Measurements from ENCODE around the gene SNED1. TPM values are rescaled to one million over a fixed set of nuclear protein-coding genes. Genes with fewer than 3 reads are reported as not detected.

SNED1 gene
- polyA plus RNA-seq, 3 donors, result 0.02 to 3.4 (median 0.12) TPM

DNA sequence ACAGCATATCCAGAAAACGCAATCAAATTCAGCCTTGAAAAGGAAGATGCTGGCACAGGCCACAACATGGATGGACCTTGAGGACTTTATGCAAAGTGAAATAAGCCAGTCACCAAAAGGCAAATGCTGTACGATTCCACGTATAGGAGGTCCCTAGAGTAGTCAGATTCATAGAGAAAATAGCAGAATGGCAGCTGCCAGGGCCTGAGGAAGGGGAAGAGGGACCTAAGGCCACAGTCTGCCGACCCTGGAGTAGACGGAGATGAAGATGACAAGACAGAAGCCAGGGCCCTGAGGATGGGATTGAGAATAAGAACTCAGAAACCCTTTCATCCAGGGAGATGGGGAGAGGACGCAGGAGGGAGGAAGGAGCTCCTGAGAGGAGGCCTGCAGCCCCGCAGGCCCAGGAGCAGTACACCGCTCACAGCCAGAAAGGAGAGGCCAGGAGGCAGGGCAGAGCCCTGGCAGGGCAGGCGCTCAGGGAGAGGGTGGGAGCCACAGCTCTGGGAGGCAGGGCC lies 111.7 kb downstream of the SNED1 start:
- H3K4me3 Mint-ChIP-seq, result no peak overlapping the region

DNA sequence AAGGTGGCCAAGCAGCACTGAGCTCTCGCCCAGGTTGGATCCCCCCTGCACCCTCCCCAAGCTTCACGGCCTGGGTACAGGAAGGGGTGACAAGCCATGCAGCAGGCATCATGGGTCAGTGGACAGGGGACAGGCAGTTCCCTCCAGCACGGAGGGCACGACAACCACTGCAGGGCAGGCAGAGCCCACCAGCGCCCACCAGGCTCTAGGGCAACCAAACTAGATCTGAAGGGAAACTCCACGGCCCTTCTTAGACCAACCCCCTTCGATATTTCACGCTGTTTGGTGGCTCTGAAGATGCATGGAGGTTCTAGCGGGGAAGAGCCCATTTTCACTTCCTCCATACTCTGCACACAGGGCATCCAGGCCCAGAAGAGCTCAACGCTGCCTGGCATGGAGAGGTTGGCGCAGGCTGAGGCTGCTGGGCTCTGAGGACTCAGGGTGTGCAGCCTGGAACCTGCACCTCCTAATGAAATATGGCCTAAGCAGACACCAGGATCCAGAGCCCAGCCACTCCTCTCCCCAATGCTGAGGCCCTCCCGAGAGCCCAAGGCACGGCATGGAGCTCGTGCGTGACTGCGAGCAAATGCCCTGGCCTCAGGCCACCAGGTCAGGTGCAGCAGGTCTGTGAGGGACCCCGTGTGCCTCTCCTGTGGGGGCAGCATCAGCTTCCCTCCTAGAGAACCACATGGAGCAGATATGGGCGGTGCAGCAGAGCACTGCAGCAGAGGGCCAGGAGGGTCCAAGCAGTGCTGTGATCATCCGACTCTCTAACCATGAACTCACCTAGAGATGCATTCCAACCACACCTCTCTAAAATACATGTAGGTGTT lies 112.4 kb downstream of the SNED1 start:
- Histone ChIP-seq H3K79me2 (ENCODE audit: insufficient read depth, low read length) (no peaks in the 10 kb centered on the region), H3K4me2 (replicated peaks; ENCODE audit: extremely low read depth, low read length, poor library complexity, severe bottlenecking) (no peak overlapping the region), H3K27me3 (ENCODE audit: control insufficient read depth in 2 of 2, insufficient read depth in 2 of 2, low read length in 2 of 2) (no peaks in the 10 kb centered on the region), H3K27ac (ENCODE audit: low read depth in 1 of 2, low read length in 2 of 2) (no peak overlapping the region), H3K36me3 (replicated peaks in 1 of 2; ENCODE audit: control insufficient read depth in 1 of 2, insufficient read depth in 2 of 2, low read length in 2 of 2) (peaks cover 4 to 28% of the 10 kb centered on the region in 2 donors), H3K9ac (ENCODE audit: insufficient read depth, low read length, poor library complexity, severe bottlenecking) (no peak overlapping the region), H2AFZ (ENCODE audit: insufficient read depth, low read depth, low read length, poor library complexity, severe bottlenecking) (no peak overlapping the region), H4K20me1 (ENCODE audit: insufficient read depth, low read length) (no peaks in the 10 kb centered on the region), H3K9me3 (replicated peaks in 1 of 2; ENCODE audit: control insufficient read depth in 1 of 2, insufficient read depth in 1 of 2, low read length in 2 of 2) (no peaks in the 10 kb centered on the region), H3K4me3 (replicated peaks in 1 of 3; ENCODE audit: low read depth in 2 of 3, low read length in 3 of 3) (no peak overlapping the region), H3K4me1 (ENCODE audit: control insufficient read depth in 1 of 2, insufficient read depth in 2 of 2, low read length in 2 of 2) (no peaks in the 10 kb centered on the region)
- peaks cover 6% of the 10 kb centered on the region for H3K4me1 Mint-ChIP-seq
- no peak overlapping the region for H3K4me3 Mint-ChIP-seq
- H3K36me3 Mint-ChIP-seq, result peaks cover 15 to 30% of the 10 kb centered on the region in 2 donors
- intact Hi-C loops (cut with micrococcal nuclease), result no loop called here
- H3K27me3 Mint-ChIP-seq (ENCODE audit: low read depth in 3 of 3), result peaks cover 0 to 1% (median 0%) of the 10 kb centered on the region in 3 donors
- TF ChIP-seq, protein P1, sequence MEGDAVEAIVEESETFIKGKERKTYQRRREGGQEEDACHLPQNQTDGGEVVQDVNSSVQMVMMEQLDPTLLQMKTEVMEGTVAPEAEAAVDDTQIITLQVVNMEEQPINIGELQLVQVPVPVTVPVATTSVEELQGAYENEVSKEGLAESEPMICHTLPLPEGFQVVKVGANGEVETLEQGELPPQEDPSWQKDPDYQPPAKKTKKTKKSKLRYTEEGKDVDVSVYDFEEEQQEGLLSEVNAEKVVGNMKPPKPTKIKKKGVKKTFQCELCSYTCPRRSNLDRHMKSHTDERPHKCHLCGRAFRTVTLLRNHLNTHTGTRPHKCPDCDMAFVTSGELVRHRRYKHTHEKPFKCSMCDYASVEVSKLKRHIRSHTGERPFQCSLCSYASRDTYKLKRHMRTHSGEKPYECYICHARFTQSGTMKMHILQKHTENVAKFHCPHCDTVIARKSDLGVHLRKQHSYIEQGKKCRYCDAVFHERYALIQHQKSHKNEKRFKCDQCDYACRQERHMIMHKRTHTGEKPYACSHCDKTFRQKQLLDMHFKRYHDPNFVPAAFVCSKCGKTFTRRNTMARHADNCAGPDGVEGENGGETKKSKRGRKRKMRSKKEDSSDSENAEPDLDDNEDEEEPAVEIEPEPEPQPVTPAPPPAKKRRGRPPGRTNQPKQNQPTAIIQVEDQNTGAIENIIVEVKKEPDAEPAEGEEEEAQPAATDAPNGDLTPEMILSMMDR (IDR thresholded peaks at IDR 0.05), result no peak
- no peak overlapping the region for H3K27ac Mint-ChIP-seq
- H3K9me3 Mint-ChIP-seq, result no peaks in the 10 kb centered on the region
- WGBS (ENCODE audit: insufficient coverage), result 86% methylated on average over 11 of the region's 19 CpGs
- no peak for DNase-seq

More for the DNA sequence above, 111.7 kb downstream of the SNED1 start:
- TF ChIP-seq, protein P1 (IDR thresholded peaks at IDR 0.05), result no peak
- no peak overlapping the region for H3K27ac ChIP-seq (ENCODE audit: low read depth in 1 of 2, low read length in 2 of 2)
- H3K36me3 ChIP-seq (replicated peaks in 1 of 2; ENCODE audit: control insufficient read depth in 1 of 2, insufficient read depth in 2 of 2, low read length in 2 of 2), result peaks cover 4 to 21% of the 10 kb centered on the region in 2 donors
- Mint-ChIP-seq H3K27ac (peak overlapping the region in 1 of 7 donors; percentile 34), H3K36me3 (peaks cover 15 to 28% of the 10 kb centered on the region in 2 donors), H3K9me3 (no peaks in the 10 kb centered on the region), H3K4me1 (peaks cover 6% of the 10 kb centered on the region), H3K27me3 (ENCODE audit: low read depth in 3 of 3) (peaks cover 0 to 1% (median 0%) of the 10 kb centered on the region in 3 donors)
- 92% methylated on average over 8 of the region's 9 CpGs for WGBS (ENCODE audit: insufficient coverage)
- H3K9ac ChIP-seq (ENCODE audit: insufficient read depth, low read length, poor library complexity, severe bottlenecking), result no peak overlapping the region
- no peak overlapping the region for H3K4me3 ChIP-seq (replicated peaks in 1 of 3; ENCODE audit: low read depth in 2 of 3, low read length in 3 of 3)
- no peak for DNase-seq
- H3K4me2 ChIP-seq (replicated peaks; ENCODE audit: extremely low read depth, low read length, poor library complexity, severe bottlenecking), result no peak overlapping the region
- intact Hi-C loops (cut with micrococcal nuclease), result no loop called here
- no peak overlapping the region for H2AFZ ChIP-seq (ENCODE audit: insufficient read depth, low read depth, low read length, poor library complexity, severe bottlenecking)
- H3K27me3 ChIP-seq (ENCODE audit: control insufficient read depth in 2 of 2, insufficient read depth in 2 of 2, low read length in 2 of 2), result no peaks in the 10 kb centered on the region
- no peaks in the 10 kb centered on the region for H3K79me2 ChIP-seq (ENCODE audit: insufficient read depth, low read length)
- H4K20me1 ChIP-seq (ENCODE audit: insufficient read depth, low read length), result no peaks in the 10 kb centered on the region
- no peaks in the 10 kb centered on the region for H3K4me1 ChIP-seq (ENCODE audit: control insufficient read depth in 1 of 2, insufficient read depth in 2 of 2, low read length in 2 of 2)
- no peaks in the 10 kb centered on the region for H3K9me3 ChIP-seq (replicated peaks in 1 of 2; ENCODE audit: control insufficient read depth in 1 of 2, insufficient read depth in 1 of 2, low read length in 2 of 2)

Measured in CD14-positive monocyte (primary cell).